GM12891 (cell line): Measurements from ENCODE around the gene TCEA2.

Experiments used
- PAX5 ChIP-seq: IDR thresholded peaks from 2 replicates; pipeline ENCODE4 v1.6.1; 2011; ENCODE audit warnings: low read length, moderate library complexity, mild to moderate bottlenecking; ENCODE audit not compliant: insufficient read depth, severe bottlenecking
- POLR2A ChIP-seq: IDR thresholded peaks from 2 replicates; pipeline ENCODE4 v1.6.1; 2011; ENCODE audit warnings: low read depth, low read length, control low read depth
- POLR2AphosphoS5 ChIP-seq: IDR thresholded peaks from 2 replicates; pipeline ENCODE4 v1.6.1; 2011; ENCODE audit warnings: low read depth, low read length, control low read depth
- POU2F2 ChIP-seq: IDR thresholded peaks from 2 replicates; pipeline ENCODE4 v1.6.1; 2011; ENCODE audit warnings: low read depth, mild to moderate bottlenecking, control low read depth, low read length, moderate library complexity
- SPI1 ChIP-seq: IDR thresholded peaks from 2 replicates; pipeline ENCODE4 v1.6.1; 2011; ENCODE audit warnings: low read depth, low read length, control low read depth
- TAF1 ChIP-seq: IDR thresholded peaks from 2 replicates; pipeline ENCODE4 v1.6.1; 2011; ENCODE audit warnings: low read depth, low read length, control low read depth

- TF ChIP-seq POLR2AphosphoS5: no peak
- TF ChIP-seq TAF1: no peak
- TF ChIP-seq POLR2A: no peak
- no peak for TF ChIP-seq SPI1
- TF ChIP-seq POU2F2: no peak
- TF ChIP-seq PAX5: no peak
These were observed 12.0 kb downstream of the TCEA2 start for GRCh38 chr20:64074963-64075362.
